GM18520 (cell line): ENCODE measurements around the gene SSTR5.
"Not testable (repeated sequence)": the region's sequence is repeated elsewhere in the genome, so short reads cannot be mapped to it uniquely, and the experiment has no call there.

Experiments used
- ATAC-seq: cut with Tn5 transposase; IDR thresholded peaks from one replicate; pipeline ENCODE4 v1.9.1; 2021; ENCODE audit not compliant: unreplicated experiment

The SSTR5 gene

DNA sequence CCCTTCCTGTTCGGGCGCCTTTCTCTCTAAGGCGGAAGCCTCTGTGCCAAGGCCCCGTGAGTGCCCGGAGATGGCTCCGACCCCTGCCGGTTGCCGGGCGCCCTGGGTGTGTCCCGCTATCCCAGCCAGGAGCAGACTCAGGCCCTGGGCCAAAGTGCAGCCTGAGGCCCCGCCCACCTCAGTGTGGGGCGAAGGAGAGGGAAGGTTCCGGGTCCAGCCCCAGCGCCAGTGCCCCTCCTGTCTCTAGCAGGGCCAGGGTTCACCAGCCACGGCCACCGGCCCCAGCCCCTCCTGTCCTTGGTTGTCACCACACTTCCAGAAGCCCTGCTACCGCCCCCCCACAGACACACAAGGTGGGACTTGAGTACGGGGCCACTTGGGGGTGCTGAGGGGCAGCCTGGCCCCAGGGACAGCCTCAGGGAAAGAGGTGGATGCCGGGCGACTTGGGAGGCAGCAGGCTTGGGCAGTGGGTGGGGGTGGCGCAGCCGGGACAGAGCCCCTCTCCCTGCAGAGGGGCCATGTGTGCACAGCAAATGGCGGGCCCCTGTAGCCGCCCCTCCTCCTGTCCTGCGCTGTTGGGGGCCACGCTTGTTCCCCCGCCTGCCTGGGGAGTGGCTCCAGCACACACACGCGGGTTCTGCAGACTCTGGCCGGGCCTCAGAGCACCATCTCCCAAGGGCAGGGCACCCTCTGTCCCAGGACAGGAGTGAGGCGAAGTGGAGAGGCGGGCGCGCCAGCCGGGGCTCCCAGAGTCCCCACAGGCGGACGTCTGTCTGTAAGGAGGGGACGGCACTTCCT, 17.5 kb downstream of the SSTR5 start:
- ATAC-seq: no peak

DNA sequence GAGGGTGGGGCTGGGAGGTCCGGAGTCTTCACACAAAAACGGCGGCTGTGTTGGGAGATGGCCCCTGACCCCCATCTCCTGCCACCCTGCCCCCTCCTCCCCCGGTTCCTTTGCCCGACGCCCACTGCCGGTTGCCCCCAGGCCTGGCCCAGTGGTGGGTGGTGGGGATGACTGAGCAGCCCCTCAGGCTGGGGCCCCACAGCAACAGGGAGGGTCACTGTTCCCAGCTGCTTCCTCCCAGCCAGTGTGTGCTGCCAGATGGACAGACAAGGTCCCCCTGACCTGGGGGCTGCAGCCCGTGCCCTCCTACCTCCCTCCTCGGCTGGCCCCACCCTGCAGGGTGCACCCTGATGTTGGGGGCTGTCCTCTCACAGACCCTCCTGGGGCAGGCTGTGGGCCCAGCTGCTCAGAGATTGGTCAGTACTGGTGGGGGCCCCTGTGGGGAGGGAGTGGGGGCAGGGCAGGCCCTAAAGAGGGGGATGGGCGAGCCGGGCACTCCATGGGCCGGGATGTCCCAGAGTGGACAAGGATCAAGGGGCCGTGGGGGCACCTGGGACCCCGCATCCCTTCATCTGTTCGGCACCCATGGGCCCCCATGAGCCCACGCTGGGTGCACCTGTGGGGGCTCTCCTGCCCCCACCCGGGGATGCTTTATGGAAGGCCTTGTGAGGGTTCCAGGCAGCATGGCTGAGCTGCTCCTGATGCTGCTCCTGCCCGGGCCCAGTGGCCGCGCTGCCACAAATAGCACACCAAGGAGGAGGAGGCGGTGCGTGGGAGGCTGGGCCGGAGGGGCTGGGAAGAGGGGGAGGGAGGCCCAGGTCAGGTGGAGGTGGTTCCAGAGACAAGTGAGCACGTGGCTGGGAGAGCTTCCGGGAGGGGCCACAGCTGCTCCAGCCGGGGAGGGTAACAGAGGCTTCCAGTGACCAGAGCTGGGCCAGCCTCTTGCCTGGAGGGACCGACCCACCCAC, 18.4 kb downstream of the SSTR5 start:
- ATAC-seq: no peak

GRCh38 chr16:1091992-1092552, 19.5 kb downstream of the SSTR5 start:
- ATAC-seq: no peak

DNA sequence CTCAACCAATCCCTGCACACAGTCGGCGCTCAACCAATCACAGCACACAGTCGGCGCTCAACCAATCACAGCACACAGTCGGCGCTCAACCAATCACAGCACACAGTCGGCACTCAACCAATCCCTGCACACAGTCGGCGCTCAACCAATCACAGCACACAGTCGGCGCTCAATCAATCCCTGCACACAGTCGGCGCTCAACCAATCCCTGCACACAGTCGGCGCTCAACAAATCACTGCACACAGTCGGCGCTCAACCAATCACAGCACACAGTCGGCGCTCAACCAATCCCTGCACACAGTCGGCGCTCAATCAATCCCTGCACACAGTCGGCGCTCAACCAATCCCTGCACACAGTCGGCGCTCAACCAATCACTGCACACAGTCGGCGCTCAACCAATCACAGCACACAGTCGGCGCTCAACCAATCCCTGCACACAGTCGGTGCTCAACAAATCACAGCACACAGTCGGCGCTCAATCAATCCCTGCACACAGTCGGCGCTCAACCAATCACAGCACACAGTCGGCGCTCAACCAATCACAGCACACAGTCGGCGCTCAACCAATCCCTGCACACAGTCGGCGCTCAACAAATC, 20.2 kb downstream of the SSTR5 start:
- not testable (repeated sequence) for ATAC-seq

- no peak for ATAC-seq
Measured at GRCh38 chr16:1093284-1094123, 21.0 kb downstream of the SSTR5 start.

DNA sequence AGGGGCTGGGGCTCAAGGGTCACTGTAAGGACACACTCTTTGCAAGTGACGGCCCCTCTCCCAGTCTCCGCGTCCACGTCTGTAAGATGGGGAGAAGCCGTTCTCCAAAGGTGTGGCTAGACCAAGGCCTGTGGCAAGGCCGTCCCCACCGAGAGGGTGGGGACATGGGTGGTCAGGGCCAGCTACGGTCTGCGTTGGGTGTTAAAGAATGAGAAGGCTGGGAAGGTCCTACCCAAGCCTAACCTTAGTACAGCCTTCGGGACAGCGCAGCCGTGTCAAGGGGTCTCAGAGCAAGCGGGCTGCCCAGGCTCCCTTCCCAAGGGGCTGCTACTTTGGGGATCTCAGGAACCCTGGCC, 21.6 kb downstream of the SSTR5 start:
- no peak for ATAC-seq

DNA sequence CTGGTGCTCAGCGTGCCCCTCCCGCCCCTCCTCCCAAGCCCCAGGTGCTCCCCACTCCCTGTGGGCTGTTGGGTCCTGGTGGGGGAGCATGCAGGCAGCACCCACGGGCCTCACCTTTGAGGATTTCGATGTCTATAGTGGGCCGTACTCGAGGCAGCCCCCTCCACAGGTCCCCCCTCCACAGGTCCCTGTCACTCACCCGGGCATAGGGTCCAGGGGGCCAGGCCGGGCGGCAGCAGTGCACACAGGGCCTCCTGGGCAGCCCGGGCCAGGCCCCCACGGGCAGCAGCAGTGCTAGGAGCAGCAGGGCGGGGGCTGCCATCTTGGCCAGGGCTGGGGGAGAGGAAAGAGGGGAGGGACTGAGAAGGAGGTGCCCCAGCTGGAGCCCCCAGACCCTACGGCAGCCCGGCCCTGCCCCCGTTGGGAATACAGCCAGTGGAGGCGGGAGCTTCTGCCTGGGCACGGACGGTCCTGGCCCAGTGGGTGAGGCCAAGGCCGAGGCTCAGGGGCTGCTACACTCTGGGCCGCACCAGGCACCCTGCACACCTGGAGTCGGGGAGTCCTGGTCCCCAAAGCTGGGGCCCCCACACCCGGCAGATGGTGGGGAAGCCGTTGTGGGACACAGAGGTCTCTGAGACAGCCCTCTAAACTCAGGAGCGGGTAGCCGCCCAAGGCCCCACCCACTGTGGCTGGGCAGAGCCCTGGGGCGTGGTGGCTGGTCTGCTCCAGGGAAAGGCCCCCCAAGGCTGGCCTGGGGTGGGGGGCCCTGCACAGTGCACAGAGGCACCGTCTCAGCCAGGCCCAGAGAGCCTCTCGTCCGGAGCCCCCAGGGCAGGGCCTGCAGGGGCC, 22.3 kb downstream of the SSTR5 start:
- no peak for ATAC-seq

DNA sequence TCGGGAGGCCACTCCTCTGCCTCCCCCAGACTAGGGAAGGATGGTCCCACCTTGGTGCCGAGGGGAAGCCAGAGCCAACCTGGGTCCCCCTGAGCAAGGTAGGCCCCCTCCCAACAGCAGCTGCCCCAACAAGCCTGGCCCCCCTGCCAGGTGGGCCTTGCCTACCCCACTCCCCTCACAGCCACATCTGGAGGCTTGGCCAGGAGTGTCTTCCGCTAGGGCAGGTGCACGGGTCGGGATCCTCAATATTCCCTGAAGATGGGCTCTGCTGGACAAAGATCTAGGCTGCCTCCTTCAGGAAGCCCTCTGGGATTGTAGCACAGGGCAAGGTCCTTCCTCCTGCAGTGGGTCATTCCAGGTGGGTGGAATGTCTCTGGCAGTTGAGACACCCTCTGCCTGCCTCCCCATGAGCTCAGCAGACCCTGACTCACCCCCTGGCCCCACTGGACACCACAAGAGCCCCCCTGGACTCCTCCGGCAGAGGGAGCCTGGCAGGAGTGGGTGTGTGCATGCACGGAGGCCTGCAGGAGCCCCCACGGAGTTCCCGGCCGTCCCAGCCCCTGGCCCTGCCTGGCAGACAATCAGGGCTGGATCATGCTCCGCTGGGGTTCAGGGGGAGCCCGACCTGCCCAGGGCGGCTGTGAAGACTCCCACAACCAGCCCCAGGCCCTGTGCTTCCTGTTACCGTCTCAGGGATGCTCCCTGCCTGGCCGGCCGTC, 23.1 kb downstream of the SSTR5 start:
- ATAC-seq: no peak

GRCh38 chr16:1096169-1097082, 23.9 kb downstream of the SSTR5 start, which contains the start of gene C1QTNF8:
Gene C1QTNF8 (minus strand): TSS chr16:1096244. CDS start chr16:1094922, 1,322 bp downstream.
- no peak for ATAC-seq

DNA sequence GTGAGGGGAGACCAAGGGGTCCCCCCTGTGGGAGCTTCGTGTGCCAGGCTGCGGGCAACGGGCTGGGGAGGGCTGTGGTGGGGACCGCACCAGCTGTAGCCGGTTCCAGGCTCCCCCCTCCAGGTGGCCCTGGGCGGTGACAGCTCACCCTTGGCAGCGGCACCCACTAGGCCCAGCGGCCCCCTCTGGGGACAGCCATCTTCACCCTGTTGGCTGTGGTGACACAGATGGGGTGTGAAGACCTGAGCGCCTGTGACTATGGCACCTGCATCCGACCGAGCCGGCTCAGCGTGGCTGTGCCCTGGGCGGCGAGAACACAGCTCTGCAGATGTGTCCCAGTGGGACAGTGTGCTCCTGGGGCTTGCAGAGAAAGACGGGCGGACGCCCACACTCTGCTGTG, 24.6 kb downstream of the SSTR5 start:
- no peak for ATAC-seq

DNA sequence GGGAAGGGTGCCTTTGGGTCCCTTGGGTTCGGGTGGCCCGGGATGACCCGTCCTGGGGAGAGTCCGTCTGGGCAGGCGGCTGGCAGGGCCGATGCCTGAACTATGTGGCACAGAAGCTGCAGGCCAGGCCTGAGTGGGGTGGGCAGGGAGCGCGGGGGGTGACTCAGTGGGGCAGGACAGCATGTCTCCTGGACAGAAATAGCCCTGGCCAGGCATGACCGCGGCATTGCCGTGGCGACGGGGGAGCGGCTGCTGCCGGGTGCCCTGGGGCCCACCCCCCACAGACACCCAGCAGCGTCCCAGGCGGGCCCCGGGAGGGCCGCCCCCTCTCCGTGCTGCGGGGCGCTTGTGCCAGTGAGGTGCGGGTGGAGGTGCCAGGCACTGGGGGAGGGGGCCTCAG, 25.3 kb downstream of the SSTR5 start:
- ATAC-seq: no peak

GRCh38 chr16:1098266-1098991, 25.9 kb downstream of the SSTR5 start:
- ATAC-seq: no peak

DNA sequence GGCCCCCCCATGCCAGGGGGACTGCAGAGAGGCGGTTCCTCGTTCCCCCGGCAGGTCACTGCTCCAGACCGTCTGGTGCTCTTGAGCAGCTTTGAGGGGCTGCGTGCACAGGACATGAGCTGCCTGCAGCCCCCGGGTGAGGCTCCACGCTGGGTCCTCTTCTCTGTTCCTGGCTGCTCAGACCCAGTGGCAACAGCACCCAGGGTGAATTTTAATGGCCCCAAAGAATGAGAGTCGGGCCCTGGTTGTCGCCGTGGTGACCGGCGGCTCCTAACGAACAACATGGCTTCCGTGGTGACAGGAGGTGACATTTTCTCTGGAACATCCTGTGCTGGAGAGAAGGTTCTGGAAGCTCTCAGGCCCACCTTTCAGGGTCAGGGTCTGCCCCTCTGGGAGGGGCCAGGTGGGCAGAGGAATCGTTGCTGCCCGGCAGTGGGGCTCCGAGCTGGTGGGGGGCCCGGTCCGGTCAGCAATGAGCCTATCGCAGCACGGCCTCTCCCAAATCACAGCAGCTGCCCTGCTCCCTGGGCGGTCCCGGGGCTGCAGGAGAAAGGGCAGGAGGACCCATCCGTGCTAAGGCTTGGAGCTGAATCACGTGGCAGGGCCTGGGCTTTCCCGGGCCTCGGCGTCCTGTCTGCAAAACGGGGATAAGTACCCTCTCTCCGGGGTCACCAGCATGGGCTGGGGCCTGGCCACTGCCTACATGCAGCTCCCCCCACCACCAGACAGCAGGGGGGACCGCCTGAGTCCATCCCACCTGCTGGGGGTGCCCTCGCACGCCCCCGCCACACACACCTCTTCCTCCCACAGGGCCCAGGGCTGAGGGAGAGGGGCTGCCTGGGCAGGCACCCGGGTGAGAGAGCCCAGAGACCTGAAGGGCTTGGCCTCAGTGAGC, 26.9 kb downstream of the SSTR5 start:
- ATAC-seq: no peak

DNA sequence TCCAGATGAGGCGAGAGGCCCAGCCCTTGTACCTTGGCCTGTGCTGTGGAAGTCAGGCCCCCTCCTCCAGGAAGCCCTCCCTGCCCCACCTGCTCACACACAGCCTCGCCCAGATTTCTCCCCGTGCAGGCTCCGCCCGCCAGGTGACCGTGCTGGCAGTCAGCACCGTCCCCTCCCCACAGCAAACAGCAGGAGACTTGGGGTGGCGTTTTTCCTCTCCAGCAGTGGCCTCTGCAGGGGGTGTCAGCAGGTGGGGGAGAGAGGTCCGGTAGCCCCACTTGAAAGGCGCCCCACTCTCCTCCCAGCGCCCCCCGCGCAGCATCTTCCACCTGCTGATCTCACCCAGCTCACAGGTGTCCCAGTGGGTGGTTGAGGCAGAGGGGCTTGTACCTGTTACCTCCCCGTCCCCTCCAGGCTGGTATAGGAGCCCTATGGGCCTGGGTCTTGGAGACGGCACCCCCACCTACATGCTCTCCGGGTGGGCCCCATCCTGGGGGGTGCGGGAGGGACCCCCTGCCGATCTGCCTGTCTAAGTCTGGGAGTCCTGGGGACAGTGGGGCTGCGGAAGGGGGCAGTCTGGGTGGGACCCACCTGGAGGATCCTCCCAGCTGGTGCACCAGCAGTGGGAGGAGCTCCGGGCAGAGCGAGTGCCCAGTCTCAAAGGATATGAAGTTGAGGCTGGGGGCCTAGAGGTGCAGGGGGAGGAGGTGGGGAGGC, 27.7 kb downstream of the SSTR5 start:
- ATAC-seq: no peak

GRCh38 chr16:1101133-1101532, 28.6 kb downstream of the SSTR5 start:
- ATAC-seq: no peak
